Measurements from ENCODE around the gene AFF2. TPM values are rescaled to one million over a fixed set of nuclear protein-coding genes. Genes with fewer than 3 reads are reported as not detected.

The AFF2 gene
- total RNA-seq, 3 donors from 2014 or later (not counting 1 experiment from before 2014, with no cell fraction given) = 0.24 to 4.8 (median 0.79) TPM

DNA sequence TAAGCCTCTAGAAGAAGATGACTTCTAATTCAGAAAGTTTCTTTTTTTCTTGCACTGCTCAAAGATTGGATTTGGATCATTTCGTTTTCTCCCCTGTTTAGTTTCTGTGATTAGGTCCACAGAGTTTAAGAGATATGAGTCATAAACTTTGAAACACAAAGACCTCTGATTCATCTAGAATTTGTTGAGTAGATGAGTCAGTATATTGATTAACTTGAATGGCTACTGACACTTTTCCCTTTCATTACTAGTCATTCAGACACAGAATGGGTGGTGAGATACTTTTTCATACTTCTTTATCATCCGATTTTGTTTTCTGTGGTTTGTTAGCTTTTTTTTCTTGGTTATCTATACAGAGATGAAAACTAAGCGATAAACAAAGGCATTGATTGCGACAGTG, 34.1 kb upstream of the AFF2 start:
- Mint-ChIP-seq H3K4me1 (no peaks in the 10 kb centered on the region), H3K4me3 (no peak overlapping the region), H3K36me3 (no peaks in the 10 kb centered on the region), H3K9me3 (no peaks in the 10 kb centered on the region), H3K27me3 (ENCODE audit: low read depth in 2 of 2) (peaks cover 0 to 16% of the 10 kb centered on the region in 2 donors), H3K27ac (no peak overlapping the region)
- no peak for DNase-seq
- H3K27me3 ChIP-seq (ENCODE audit: control insufficient read depth, insufficient read depth, low read length) = no peaks in the 10 kb centered on the region
- intact Hi-C loops (cut with micrococcal nuclease) = no loop called here
- H3K9me3 ChIP-seq (ENCODE audit: control insufficient read depth, insufficient read depth, low read length) = no peaks in the 10 kb centered on the region
- TF ChIP-seq, protein P1, sequence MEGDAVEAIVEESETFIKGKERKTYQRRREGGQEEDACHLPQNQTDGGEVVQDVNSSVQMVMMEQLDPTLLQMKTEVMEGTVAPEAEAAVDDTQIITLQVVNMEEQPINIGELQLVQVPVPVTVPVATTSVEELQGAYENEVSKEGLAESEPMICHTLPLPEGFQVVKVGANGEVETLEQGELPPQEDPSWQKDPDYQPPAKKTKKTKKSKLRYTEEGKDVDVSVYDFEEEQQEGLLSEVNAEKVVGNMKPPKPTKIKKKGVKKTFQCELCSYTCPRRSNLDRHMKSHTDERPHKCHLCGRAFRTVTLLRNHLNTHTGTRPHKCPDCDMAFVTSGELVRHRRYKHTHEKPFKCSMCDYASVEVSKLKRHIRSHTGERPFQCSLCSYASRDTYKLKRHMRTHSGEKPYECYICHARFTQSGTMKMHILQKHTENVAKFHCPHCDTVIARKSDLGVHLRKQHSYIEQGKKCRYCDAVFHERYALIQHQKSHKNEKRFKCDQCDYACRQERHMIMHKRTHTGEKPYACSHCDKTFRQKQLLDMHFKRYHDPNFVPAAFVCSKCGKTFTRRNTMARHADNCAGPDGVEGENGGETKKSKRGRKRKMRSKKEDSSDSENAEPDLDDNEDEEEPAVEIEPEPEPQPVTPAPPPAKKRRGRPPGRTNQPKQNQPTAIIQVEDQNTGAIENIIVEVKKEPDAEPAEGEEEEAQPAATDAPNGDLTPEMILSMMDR (IDR thresholded peaks at IDR 0.05) = no peak
- H3K4me1 ChIP-seq (ENCODE audit: control insufficient read depth, insufficient read depth, low read length) = no peaks in the 10 kb centered on the region
- no peaks in the 10 kb centered on the region for H3K36me3 ChIP-seq (ENCODE audit: control insufficient read depth, insufficient read depth, low read length)
- no peak overlapping the region for H3K27ac ChIP-seq (ENCODE audit: low read length)
- no peak for ATAC-seq
- no peak overlapping the region for H3K4me3 ChIP-seq (ENCODE audit: low read length)
- 60% methylated on average over 2 of the region's 4 CpGs for WGBS (ENCODE audit: insufficient coverage)

DNA sequence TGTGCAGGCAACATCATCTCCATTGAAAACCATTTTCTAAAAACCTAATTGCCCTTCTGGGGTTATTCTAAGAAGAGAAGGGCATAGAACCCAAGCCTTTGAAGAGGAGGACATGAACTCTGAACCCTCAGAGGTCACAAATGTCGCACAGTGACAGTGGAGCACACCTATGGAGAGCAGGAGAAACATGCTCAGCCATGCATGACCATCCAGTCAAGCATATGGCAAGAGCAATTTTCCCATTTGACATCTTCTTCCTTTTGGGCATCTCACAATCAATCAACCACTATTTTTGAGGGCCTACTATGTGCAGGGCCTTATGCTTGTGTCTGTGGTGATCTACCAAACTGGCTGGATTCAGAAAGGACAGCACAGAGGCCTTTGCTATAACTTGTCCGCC, 30.1 kb upstream of the AFF2 start:
- Mint-ChIP-seq H3K9me3 (no peaks in the 10 kb centered on the region), H3K36me3 (no peaks in the 10 kb centered on the region), H3K4me3 (no peak overlapping the region), H3K27ac (no peak overlapping the region), H3K27me3 (ENCODE audit: low read depth in 2 of 2) (peaks cover 0 to 17% of the 10 kb centered on the region in 2 donors), H3K4me1 (no peaks in the 10 kb centered on the region)
- no peaks in the 10 kb centered on the region for H3K27me3 ChIP-seq (ENCODE audit: control insufficient read depth, insufficient read depth, low read length)
- no peak overlapping the region for H3K27ac ChIP-seq (ENCODE audit: low read length)
- no peak for DNase-seq
- no peaks in the 10 kb centered on the region for H3K9me3 ChIP-seq (ENCODE audit: control insufficient read depth, insufficient read depth, low read length)
- H3K4me3 ChIP-seq (ENCODE audit: low read length) = no peak overlapping the region
- intact Hi-C loops (cut with micrococcal nuclease) = no loop called here
- no peak for ATAC-seq
- H3K4me1 ChIP-seq (ENCODE audit: control insufficient read depth, insufficient read depth, low read length) = no peaks in the 10 kb centered on the region
- WGBS (ENCODE audit: insufficient coverage) = 94% methylated on average over 1 of the region's 2 CpGs
- TF ChIP-seq, protein P1 (IDR thresholded peaks at IDR 0.05) = no peak
- H3K36me3 ChIP-seq (ENCODE audit: control insufficient read depth, insufficient read depth, low read length) = no peaks in the 10 kb centered on the region

DNA sequence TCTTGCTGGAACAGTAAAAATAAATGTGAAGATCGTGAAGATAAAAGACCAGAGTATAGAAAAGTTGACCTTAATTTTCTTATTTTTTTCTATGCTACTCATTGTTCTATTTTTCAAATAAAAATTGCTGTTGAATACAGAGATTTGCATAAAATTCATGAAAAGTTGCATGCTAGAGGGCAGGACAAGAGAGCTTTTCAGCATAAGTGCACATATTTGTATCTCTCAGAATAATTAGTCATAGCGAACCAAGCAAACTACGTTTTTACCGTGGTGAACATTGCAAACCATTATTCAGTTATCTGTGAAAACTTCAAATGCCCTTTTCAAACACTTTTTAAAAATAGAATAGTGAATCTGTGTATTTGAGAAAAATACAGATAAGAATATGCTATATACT, 26.4 kb upstream of the AFF2 start:
- no peaks in the 10 kb centered on the region for H3K27me3 ChIP-seq (ENCODE audit: control insufficient read depth, insufficient read depth, low read length)
- no peak overlapping the region for H3K4me3 ChIP-seq (ENCODE audit: low read length)
- H3K27ac Mint-ChIP-seq = no peak overlapping the region
- no peaks in the 10 kb centered on the region for H3K9me3 Mint-ChIP-seq
- no peaks in the 10 kb centered on the region for H3K9me3 ChIP-seq (ENCODE audit: control insufficient read depth, insufficient read depth, low read length)
- no peak for DNase-seq
- H3K4me1 ChIP-seq (ENCODE audit: control insufficient read depth, insufficient read depth, low read length) = no peaks in the 10 kb centered on the region
- peaks cover 0 to 20% of the 10 kb centered on the region in 2 donors for H3K27me3 Mint-ChIP-seq (ENCODE audit: low read depth in 2 of 2)
- peaks cover 4 to 6% of the 10 kb centered on the region in 2 donors for H3K4me1 Mint-ChIP-seq
- H3K27ac ChIP-seq (ENCODE audit: low read length) = no peak overlapping the region
- TF ChIP-seq, protein P1 (IDR thresholded peaks at IDR 0.05) = no peak
- WGBS (ENCODE audit: insufficient coverage) = no CpG with 5 or more reads among the region's 4 CpGs
- ATAC-seq = no peak
- H3K36me3 ChIP-seq (ENCODE audit: control insufficient read depth, insufficient read depth, low read length) = no peaks in the 10 kb centered on the region
- no peak overlapping the region for H3K4me3 Mint-ChIP-seq
- H3K36me3 Mint-ChIP-seq = no peaks in the 10 kb centered on the region
- intact Hi-C loops (cut with micrococcal nuclease) = no loop called here

DNA sequence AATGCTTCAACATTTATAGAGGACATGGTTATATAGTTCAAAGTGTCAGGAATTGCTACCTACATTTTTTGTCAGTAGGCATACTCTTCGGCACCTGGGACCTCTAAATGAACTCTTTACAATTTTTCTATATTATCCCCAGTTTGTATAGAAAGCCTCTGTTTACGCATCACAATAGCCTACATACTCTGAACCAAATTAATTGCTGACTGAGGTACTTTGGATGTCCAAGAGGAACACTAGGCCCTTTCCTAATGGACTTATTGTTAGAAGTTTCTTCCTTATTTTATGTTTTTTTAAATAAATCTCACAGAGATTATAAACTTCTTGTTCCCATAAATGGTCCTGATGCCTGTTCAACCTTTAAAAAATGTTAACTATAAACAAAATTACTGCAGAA, 8.4 kb upstream of the AFF2 start:
- no peaks in the 10 kb centered on the region for H3K9me3 Mint-ChIP-seq
- Histone ChIP-seq H3K27me3 (ENCODE audit: control insufficient read depth, insufficient read depth, low read length) (no peaks in the 10 kb centered on the region), H3K4me3 (ENCODE audit: low read length) (no peak overlapping the region), H3K4me1 (ENCODE audit: control insufficient read depth, insufficient read depth, low read length) (no peaks in the 10 kb centered on the region), H3K36me3 (ENCODE audit: control insufficient read depth, insufficient read depth, low read length) (no peaks in the 10 kb centered on the region), H3K9me3 (ENCODE audit: control insufficient read depth, insufficient read depth, low read length) (no peaks in the 10 kb centered on the region), H3K27ac (ENCODE audit: low read length) (no peak overlapping the region)
- DNase-seq (no peak), ATAC-seq (no peak)
- intact Hi-C loops (cut with micrococcal nuclease) = no loop called here
- no peak overlapping the region for H3K4me3 Mint-ChIP-seq
- TF ChIP-seq, protein P1 (IDR thresholded peaks at IDR 0.05) = no peak
- WGBS (ENCODE audit: insufficient coverage) = no CpG with 5 or more reads among the region's 2 CpGs
- H3K27ac Mint-ChIP-seq = no peak overlapping the region
- peaks cover 3 to 26% of the 10 kb centered on the region in 2 donors for H3K27me3 Mint-ChIP-seq (ENCODE audit: low read depth in 2 of 2)
- no peaks in the 10 kb centered on the region for H3K4me1 Mint-ChIP-seq
- no peaks in the 10 kb centered on the region for H3K36me3 Mint-ChIP-seq
